ENCODE results near the gene SYCE3.

The SYCE3 gene

GRCh38 chr22:50603511-50604255 lies 41.0 kb upstream of the SYCE3 start:
- no peak for TF ChIP-seq CTCF (IDR thresholded peaks at IDR 0.05; ENCODE audit: low read depth, low read length)
- no peak overlapping the region for H3K4me3 ChIP-seq (ENCODE audit: low read depth, low read length)

DNA sequence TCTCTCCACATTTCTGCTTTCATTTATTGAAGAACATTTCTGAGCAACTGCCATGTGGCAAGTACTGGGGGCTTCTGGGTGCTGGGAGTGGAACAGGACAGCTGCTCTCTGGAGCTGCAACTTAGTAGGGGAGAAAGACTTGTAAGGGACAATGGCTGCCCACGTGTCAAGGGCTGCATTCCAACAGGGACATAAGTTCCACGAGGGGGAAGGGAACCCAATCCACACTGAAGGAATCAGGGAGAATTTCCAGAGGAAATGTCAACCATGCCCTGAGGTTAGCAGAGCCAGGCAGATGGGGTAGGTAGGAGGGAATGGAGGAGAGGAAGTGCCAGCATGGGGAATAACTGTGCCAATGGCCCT lies 39.6 kb upstream of the SYCE3 start:
- no peak for TF ChIP-seq CTCF (IDR thresholded peaks at IDR 0.05; ENCODE audit: low read depth, low read length)
- H3K4me3 ChIP-seq (ENCODE audit: low read depth, low read length) = no peak overlapping the region

- no peak for TF ChIP-seq CTCF (IDR thresholded peaks at IDR 0.05; ENCODE audit: low read depth, low read length)
These were observed 39.1 kb upstream of the SYCE3 start for GRCh38 chr22:50601669-50602337.

DNA sequence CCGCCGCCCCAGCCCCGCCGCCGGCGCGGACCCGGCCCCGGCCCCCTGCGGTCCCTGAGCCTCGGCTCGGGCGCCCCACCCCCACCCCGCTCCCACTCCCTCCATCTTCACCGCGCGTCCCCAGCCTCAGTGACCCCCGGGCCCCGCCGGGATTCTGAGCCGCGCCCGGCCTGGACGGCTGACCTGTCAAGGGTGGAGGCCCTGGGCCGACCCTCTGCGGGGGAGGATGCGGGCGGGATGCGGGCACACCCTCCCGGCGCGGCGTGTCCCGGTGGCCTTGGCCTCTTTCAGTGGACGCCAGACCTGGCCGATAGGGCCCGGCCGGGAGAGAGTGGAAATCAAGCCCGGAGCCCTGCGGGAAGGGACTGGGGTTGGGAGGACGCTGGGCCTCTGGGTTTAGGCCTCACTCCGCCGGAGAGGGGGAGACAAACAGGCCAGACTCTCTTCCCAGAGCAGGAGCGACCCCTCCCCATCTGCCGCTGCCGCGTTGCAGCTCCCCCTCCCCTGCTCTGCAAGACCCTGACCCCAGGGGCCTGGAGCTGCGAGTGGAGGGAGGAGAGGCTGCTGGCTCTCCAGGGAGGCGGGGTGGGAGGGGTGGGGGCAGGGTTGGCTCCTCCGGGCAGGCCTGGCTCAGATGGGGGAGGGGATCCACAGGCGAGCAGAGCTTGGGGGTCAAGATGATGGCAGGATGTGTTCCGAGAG lies 38.4 kb upstream of the SYCE3 start:
- H3K4me3 ChIP-seq (ENCODE audit: low read depth, low read length) = no peak overlapping the region
- no peak for TF ChIP-seq CTCF (IDR thresholded peaks at IDR 0.05; ENCODE audit: low read depth, low read length)

More at GRCh38 chr22:50601669-50602337, 39.1 kb upstream of the SYCE3 start:
- H3K4me3 ChIP-seq (ENCODE audit: low read depth, low read length) = no peak overlapping the region

- no peak within 1 kb of the TSS for H3K4me3 ChIP-seq (ENCODE audit: low read depth, low read length)
- no peak for TF ChIP-seq CTCF (IDR thresholded peaks at IDR 0.05; ENCODE audit: low read depth, low read length)
These were observed 37.8 kb upstream of the SYCE3 start, which contains the start of gene MAPK8IP2 for GRCh38 chr22:50600538-50600937. TSS of gene MAPK8IP2 (plus strand) at chr22:50600793. CDS start at chr22:50600819, 26 bp downstream.

- no peak for TF ChIP-seq CTCF (IDR thresholded peaks at IDR 0.05; ENCODE audit: low read depth, low read length)
- H3K4me3 ChIP-seq (ENCODE audit: low read depth, low read length) = no peak overlapping the region
These were observed 37.2 kb upstream of the SYCE3 start for GRCh38 chr22:50599816-50600455.
